ENCODE data around the gene MYO1B. TPM values are rescaled to one million over a fixed set of nuclear protein-coding genes. Genes with fewer than 3 reads are reported as not detected.
A peak's percentile ranks its signal among the peaks of the same experiment; 100 is the strongest.

MYO1B gene
- 43.2 and 51.4 TPM in 2 replicates for total RNA-seq (2021)
- long read RNA-seq, full-length matches to known transcripts = 3 of 35 reads
- long read RNA-seq, partial matches to known transcripts = 21 of 35 reads
- long read RNA-seq, other reads (novel, unspliced or antisense) = 11 of 35 reads

- no CpG with 5 or more reads among the region's 112 CpGs for WGBS (ENCODE audit: extremely low coverage, insufficient read length, low lambda C conversion rate)
- 0 out of 2 replicates have a peak within 1 kb of the TSS, but pooled peaks have one; percentile 42 for H2BK15ac ChIP-seq (ENCODE audit: low read depth, low read length)
- H3K18ac ChIP-seq (ENCODE audit: insufficient read length, low read depth, low read length) = peak within 1 kb of the TSS; percentile 100
- peak within 1 kb of the TSS; percentile 65; the same call in 1 of the 2 replicates for H3K4ac ChIP-seq (ENCODE audit: low read depth, low read length)
- H3K23me2 ChIP-seq (ENCODE audit: insufficient read length, low read depth, low read length, poor library complexity, severe bottlenecking) = peaks cover 12% of the 10 kb centered on the region
- H2BK20ac ChIP-seq (ENCODE audit: low read depth, low read length, poor library complexity, severe bottlenecking) = no peak within 1 kb of the TSS
- H3K36me3 Mint-ChIP-seq (ENCODE audit: insufficient read depth in 1 of 3, low read depth in 3 of 3) = peaks cover 0 to 1% (median 0%) of the 10 kb centered on the region in 3 experiments; a peak in 2 of 7 replicates
- H2BK12ac ChIP-seq (ENCODE audit: insufficient read length, low read depth, low read length) = peak within 1 kb of the TSS; percentile 82
- H4K20me1 ChIP-seq (ENCODE audit: control insufficient read depth, insufficient read depth, insufficient read length) = no peaks in the 10 kb centered on the region
- H3K9me3 Mint-ChIP-seq = no peaks in the 10 kb centered on the region; a peak in 1 of 5 replicates
- peak within 1 kb of the TSS; percentile 90 to 97 (median 96) for H3K27ac Mint-ChIP-seq
- peak within 1 kb of the TSS; percentile 92 for H4K91ac ChIP-seq (ENCODE audit: insufficient read length, low read depth, low read length)
- H4K5ac ChIP-seq (ENCODE audit: insufficient read length, low read depth, low read length) = peak within 1 kb of the TSS; percentile 83
- no peaks in the 10 kb centered on the region for H3K27me3 ChIP-seq (ENCODE audit: insufficient read depth, low read length)
- peaks cover 40 to 43% of the 10 kb centered on the region in 2 experiments for H3K4me1 Mint-ChIP-seq
- H2BK120ac ChIP-seq (ENCODE audit: low read depth, low read length, poor library complexity, severe bottlenecking) = no peak within 1 kb of the TSS
- H3K56ac ChIP-seq (ENCODE audit: insufficient read length, low read depth, low read length) = no peak within 1 kb of the TSS
- H3K79me1 ChIP-seq (ENCODE audit: insufficient read depth, low read depth, low read length, poor library complexity, severe bottlenecking) = peaks cover 7% of the 10 kb centered on the region
- H3K4me3 Mint-ChIP-seq = peak within 1 kb of the TSS; percentile 83 to 85
- no peak within 1 kb of the TSS for H2AK5ac ChIP-seq (ENCODE audit: insufficient read length, low read length)
- peak within 1 kb of the TSS; percentile 67 for H3T11ph ChIP-seq (ENCODE audit: low read length)
- DNase-seq = peak; percentile 90
- peak within 1 kb of the TSS; percentile 91 for H3K4me2 ChIP-seq (ENCODE audit: insufficient read depth, insufficient read length, low read length)
- H3K23ac ChIP-seq (ENCODE audit: insufficient read length, low read depth, low read length) = no peak within 1 kb of the TSS
- H3K14ac ChIP-seq (ENCODE audit: insufficient read depth, low read length) = peak within 1 kb of the TSS; percentile 97
- peak within 1 kb of the TSS; percentile 84 for H3K27ac ChIP-seq (ENCODE audit: insufficient read length, low read depth, low read length)
- peak within 1 kb of the TSS; percentile 96 for H4K8ac ChIP-seq (replicated peaks; ENCODE audit: insufficient read length, low read depth, low read length)
- peaks cover 29% of the 10 kb centered on the region; the same call in 1 of the 2 replicates for H3K79me2 ChIP-seq (ENCODE audit: insufficient read depth, low read length)
- H3K27me3 Mint-ChIP-seq (ENCODE audit: low read depth) = peaks cover 18% of the 10 kb centered on the region
- peak; percentile 55; the same call in 2 of the 3 replicates for TF ChIP-seq CTCF (conservative IDR thresholded peaks at IDR 0.05)
- peaks cover 22% of the 10 kb centered on the region; the same call in 1 of the 2 replicates for H3K4me1 ChIP-seq (ENCODE audit: insufficient read depth, low read length)
- H2BK5ac ChIP-seq (ENCODE audit: insufficient read length, low read length) = peak within 1 kb of the TSS; percentile 62
- H3K9ac ChIP-seq (ENCODE audit: extremely low read depth, insufficient read length, low read length) = peak within 1 kb of the TSS; percentile 89
- no peak within 1 kb of the TSS for H2AFZ ChIP-seq (ENCODE audit: low read length)
- no peaks in the 10 kb centered on the region for H3K9me3 ChIP-seq (ENCODE audit: control insufficient read depth, low read depth, low read length)
Observed at GRCh38 chr2:191245046-191245868, at the start of gene MYO1B. Gene MYO1B (plus strand): TSS chr2:191245404. CDS start chr2:191276896, 31,492 bp downstream.

Data from H9 (cell line).